Loucy (cell line): ENCODE measurements around the gene PPP1R9B.

Experiments used
- H2AFZ ChIP-seq: fragments of 200-600 bp; sonication (generic); 2 replicates; pipeline ENCODE4 v1.6.0; 2016; ENCODE audit warnings: antibody characterized with exemption, mild to moderate bottlenecking, low read length, moderate library complexity
- H3F3A ChIP-seq: fragments of 200-600 bp; 2 replicates; pipeline ENCODE4 v1.6.0; 2016; ENCODE audit warnings: antibody characterized with exemption, low read depth, mild to moderate bottlenecking
- H3K27me3 ChIP-seq: fragments of 200-600 bp; sonication (generic); 2 replicates; pipeline ENCODE4 v1.6.1; 2014; ENCODE audit warnings: low read length, mild to moderate bottlenecking; ENCODE audit not compliant: insufficient read depth, poor library complexity, severe bottlenecking
- H3K36me3 ChIP-seq: fragments of 200-600 bp; sonication (generic); 2 replicates; pipeline ENCODE4 v1.6.1; 2016; ENCODE audit warnings: low read length; ENCODE audit not compliant: insufficient read depth
- H3K4me1 ChIP-seq: fragments of 200-600 bp; sonication (generic); 2 replicates; pipeline ENCODE4 v1.5.1; 2014; ENCODE audit warnings: low read length, mild to moderate bottlenecking; ENCODE audit not compliant: insufficient read depth, poor library complexity, severe bottlenecking
- H3K4me2 ChIP-seq: fragments of 200-600 bp; sonication (generic); 2 replicates; pipeline ENCODE4 v1.6.0; 2014; ENCODE audit warnings: antibody characterized with exemption, low read length, low read depth, mild to moderate bottlenecking; ENCODE audit not compliant: poor library complexity, severe bottlenecking
- H3K4me3 ChIP-seq: fragments of 200-600 bp; sonication (generic); 2 replicates; pipeline ENCODE4 v1.5.1; 2014; ENCODE audit warnings: low read length, mild to moderate bottlenecking, mixed read lengths; ENCODE audit not compliant: poor library complexity, severe bottlenecking
- H3K79me2 ChIP-seq: fragments of 200-600 bp; sonication (generic); 2 replicates; pipeline ENCODE4 v1.6.1; 2014; ENCODE audit warnings: low read length; ENCODE audit not compliant: insufficient read depth
- H3K9ac ChIP-seq: fragments of 200-600 bp; sonication (generic); 2 replicates; pipeline ENCODE4 v1.6.0; 2014; ENCODE audit warnings: mild to moderate bottlenecking, low read depth, low read length, moderate library complexity; ENCODE audit not compliant: poor library complexity, severe bottlenecking
- H3K9me2 ChIP-seq: fragments of 200-600 bp; sonication (generic); replicated peaks from 2 replicates; pipeline ENCODE4 v1.6.1; 2016; ENCODE audit warnings: low read depth, low read length, mixed read lengths
- H3K9me3 ChIP-seq: fragments of 200-600 bp; sonication (generic); 2 replicates; pipeline ENCODE4 v1.6.1; 2014; ENCODE audit warnings: mild to moderate bottlenecking, antibody characterized with exemption, low read length, low read depth; ENCODE audit not compliant: insufficient read depth
- H4K20me1 ChIP-seq: fragments of 200-600 bp; sonication (generic); 2 replicates; pipeline ENCODE4 v1.6.0; 2014; ENCODE audit warnings: antibody characterized with exemption, low read length, mild to moderate bottlenecking; ENCODE audit not compliant: insufficient read depth, poor library complexity, severe bottlenecking
- CTCF ChIP-seq: fragments of 200-600 bp; sonication (generic); conservative IDR thresholded peaks from 2 replicates; pipeline ENCODE4 v1.5.1; 2014; ENCODE audit warnings: mild to moderate bottlenecking, antibody characterized with exemption, low read length
- EZH2phosphoT487 ChIP-seq: fragments of 200-600 bp; IDR thresholded peaks from 2 replicates; pipeline ENCODE4 v1.6.1; 2018; ENCODE audit warnings: antibody characterized with exemption, mild to moderate bottlenecking, moderate library complexity, borderline replicate concordance

The PPP1R9B gene

GRCh38 chr17:50137042-50137441 is 13.4 kb downstream of the PPP1R9B start:
- no peaks in the 10 kb centered on the region for H3K9me3 ChIP-seq
- no peak overlapping the region for H2AFZ ChIP-seq
- H3F3A ChIP-seq = no peaks in the 10 kb centered on the region; the same call in 1 of the 2 replicates
- no peaks in the 10 kb centered on the region for H3K27me3 ChIP-seq
- H3K4me1 ChIP-seq = peaks cover 29% of the 10 kb centered on the region
- H3K9ac ChIP-seq = no peak overlapping the region
- H4K20me1 ChIP-seq = peaks cover 26% of the 10 kb centered on the region
- no peak overlapping the region for H3K4me2 ChIP-seq
- TF ChIP-seq EZH2phosphoT487 = no peak
- no peak for TF ChIP-seq CTCF
- H3K4me3 ChIP-seq = no peak overlapping the region
- H3K36me3 ChIP-seq = peaks cover 69% of the 10 kb centered on the region; the same call in 1 of the 2 replicates
- peaks cover 33% of the 10 kb centered on the region for H3K79me2 ChIP-seq
- H3K9me2 ChIP-seq = no peaks in the 10 kb centered on the region

GRCh38 chr17:50136096-50136687 is 14.3 kb downstream of the PPP1R9B start:
- Histone ChIP-seq H4K20me1 (peaks cover 19% of the 10 kb centered on the region), H3K4me1 (peaks cover 20% of the 10 kb centered on the region), H3F3A (peaks cover 4% of the 10 kb centered on the region; the same call in 1 of the 2 replicates), H3K9ac (no peak overlapping the region), H3K9me2 (no peaks in the 10 kb centered on the region), H3K79me2 (peaks cover 25% of the 10 kb centered on the region), H3K9me3 (no peaks in the 10 kb centered on the region), H3K36me3 (peaks cover 62% of the 10 kb centered on the region; the same call in 1 of the 2 replicates), H3K27me3 (no peaks in the 10 kb centered on the region), H3K4me2 (no peak overlapping the region), H2AFZ (no peak overlapping the region), H3K4me3 (no peak overlapping the region)
- no peak for TF ChIP-seq EZH2phosphoT487
- no peak for TF ChIP-seq CTCF

GRCh38 chr17:50135316-50136095 is 15.0 kb downstream of the PPP1R9B start:
- no peak overlapping the region for H3K4me2 ChIP-seq
- H3K4me1 ChIP-seq = peaks cover 17% of the 10 kb centered on the region
- peaks cover 4% of the 10 kb centered on the region; the same call in 1 of the 2 replicates for H3F3A ChIP-seq
- H3K27me3 ChIP-seq = no peaks in the 10 kb centered on the region
- H2AFZ ChIP-seq = no peak overlapping the region
- H3K9me3 ChIP-seq = no peaks in the 10 kb centered on the region
- TF ChIP-seq CTCF (no peak), EZH2phosphoT487 (no peak)
- H3K9me2 ChIP-seq = no peaks in the 10 kb centered on the region
- H4K20me1 ChIP-seq = peaks cover 12% of the 10 kb centered on the region
- peaks cover 56% of the 10 kb centered on the region; the same call in 1 of the 2 replicates for H3K36me3 ChIP-seq
- no peak overlapping the region for H3K4me3 ChIP-seq
- H3K79me2 ChIP-seq = peaks cover 18% of the 10 kb centered on the region
- no peak overlapping the region for H3K9ac ChIP-seq
